ENCODE measurements around the gene RGS6.

Gene RGS6

DNA sequence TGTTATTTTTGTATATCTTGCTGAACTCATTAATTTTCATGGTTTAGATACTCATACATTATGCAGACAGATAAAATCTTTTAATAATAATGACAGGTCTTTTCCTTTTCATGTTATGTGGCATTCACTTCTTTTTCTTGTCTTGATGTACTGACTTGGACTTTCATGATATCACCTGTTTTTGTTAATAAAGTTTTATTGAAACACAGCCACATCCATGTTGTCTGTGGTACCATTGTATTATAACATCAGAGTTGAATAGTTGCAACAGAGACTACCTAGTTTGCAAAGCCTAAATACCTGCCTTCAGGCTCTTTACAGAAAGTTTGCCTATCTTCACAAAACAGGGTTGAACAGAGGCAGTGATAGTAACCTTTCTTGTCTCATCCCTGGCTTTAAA lies 85.1 kb downstream of the RGS6 start:
- no peak for FAIRE-seq

DNA sequence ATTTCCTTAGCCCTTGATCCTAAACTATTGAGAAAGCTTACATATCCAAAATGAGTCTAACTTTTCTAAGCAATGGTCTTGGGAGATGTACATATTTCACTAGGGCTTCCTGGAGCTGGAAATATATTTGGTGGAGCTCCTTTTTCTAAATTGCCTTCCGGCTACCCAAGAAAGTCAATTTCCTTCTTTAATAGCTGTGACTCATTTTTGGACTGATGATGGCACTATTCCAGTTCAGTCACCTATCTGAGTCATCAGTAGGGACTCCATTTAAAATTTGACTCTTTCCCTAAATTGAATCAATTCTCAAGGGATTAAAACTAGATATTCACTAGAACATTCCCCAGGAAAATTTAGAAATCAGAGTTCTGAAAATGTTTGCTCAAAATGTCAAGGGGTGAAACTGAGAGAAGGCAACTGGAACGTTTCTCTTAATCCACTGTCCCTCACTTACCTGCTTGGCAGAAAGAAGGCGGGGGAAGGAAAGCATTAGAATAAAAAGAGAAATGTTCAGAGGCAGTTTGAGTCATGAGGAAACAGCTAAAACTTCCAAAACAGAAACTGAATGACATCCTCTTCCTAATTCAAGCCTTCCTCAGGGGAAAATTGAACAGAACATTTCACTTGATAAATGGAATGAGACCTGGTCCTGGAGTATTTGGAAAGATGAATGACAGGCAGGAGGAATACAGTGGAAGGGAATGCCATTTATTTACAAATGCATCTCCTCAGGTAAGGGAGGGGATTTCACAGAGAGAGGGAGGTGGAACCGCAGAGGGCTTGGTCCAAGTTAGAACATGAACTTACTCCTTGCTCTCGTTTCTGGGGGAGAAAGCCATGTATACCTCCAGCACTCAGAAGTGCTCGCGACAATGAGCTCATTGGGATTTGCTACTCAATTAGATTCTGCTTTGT lies 91.2 kb downstream of the RGS6 start:
- FAIRE-seq, result no peak

DNA sequence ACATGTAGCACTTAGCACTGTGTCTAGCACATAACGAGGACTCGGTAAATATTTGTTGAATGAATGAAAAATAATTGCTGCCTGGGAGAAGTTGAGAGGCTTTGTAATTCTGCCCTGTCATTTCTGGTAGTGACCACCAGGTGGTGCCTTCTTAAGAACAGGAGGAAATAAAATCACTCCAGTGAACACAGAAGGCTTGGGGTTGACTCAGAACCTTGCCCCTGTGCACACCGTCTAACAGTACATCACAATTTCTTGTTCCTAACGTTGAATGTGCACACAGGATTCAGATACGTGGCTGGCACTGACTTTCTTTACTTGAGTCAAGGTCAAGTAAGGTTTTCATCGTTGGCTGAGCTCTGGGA lies 91.8 kb downstream of the RGS6 start:
- FAIRE-seq, result no peak

DNA sequence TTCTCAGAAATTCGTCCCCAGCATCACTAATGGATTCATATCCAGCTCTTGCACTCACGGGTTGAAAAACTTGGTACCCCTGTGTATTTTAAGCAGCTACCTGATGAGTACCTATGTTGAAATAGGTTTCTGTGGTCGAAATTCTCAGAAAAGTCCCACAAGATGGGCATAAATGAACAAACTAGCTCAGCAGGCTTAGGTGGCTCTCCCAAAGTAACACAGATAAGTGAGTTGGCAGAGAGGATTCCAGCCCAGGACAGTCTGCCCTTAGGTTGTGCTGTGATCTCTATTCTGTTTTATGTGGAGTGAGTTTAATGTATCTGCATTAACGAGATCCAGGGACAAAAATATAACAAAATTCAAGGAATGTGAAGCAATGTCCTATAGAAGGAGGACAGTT lies 92.3 kb downstream of the RGS6 start:
- no peak for FAIRE-seq

DNA sequence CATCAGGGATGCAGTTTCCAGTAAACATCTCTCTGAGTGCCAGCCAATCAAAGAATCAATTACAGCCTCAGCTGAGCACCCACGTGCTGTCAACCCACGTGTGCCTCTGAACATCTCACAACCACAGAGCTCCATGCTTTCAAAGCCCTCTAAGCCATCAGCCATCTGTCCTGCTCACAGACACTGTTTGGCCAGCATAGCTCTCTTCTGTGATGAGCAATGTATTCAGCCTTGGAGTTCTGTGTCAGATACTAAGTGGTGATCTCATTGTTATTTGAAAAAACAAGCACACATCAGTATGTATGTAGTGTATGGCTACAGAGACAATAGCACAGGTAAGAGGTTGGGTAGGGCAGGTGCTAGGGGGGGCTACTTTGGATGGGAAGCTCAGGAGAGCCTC lies 94.3 kb downstream of the RGS6 start:
- no peak for FAIRE-seq

DNA sequence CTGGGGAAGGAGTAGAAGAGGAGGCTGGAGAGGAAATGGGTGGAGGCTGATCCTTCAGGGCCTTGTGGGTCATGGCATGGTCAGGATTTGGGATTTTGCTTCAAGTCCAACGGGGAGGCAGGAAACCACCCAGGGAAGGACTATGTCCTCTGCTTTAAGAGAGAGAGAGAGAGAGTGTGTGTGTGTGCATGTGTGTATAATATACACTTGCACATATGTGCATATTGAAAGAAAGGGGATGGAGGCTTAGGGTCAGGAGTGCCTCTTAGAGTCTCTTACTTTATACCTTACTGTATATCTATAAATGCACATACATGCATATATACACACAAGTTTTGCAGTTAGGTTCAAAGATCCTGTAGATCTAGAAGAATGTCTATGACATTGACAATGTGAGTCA lies 94.8 kb downstream of the RGS6 start:
- no peak for FAIRE-seq

DNA sequence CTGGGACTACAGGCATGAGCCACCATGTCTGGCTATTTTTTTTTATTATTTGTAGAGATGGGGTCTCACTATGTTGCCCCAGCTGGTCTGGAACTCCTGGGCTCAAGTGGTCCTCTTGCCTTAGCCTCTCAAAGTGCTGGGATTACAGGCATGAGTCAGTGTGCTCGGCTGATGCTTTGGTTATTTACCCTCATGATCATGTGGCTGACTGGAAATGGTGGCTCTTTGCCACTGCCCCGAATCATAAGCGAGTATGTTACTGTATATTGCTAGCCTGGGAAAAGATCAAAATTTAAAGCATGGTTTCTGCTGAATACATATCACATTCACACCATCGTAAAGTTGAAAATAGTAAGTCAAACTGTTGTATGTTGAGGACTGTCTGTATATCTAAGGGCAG lies 101.1 kb downstream of the RGS6 start:
- FAIRE-seq, result no peak

DNA sequence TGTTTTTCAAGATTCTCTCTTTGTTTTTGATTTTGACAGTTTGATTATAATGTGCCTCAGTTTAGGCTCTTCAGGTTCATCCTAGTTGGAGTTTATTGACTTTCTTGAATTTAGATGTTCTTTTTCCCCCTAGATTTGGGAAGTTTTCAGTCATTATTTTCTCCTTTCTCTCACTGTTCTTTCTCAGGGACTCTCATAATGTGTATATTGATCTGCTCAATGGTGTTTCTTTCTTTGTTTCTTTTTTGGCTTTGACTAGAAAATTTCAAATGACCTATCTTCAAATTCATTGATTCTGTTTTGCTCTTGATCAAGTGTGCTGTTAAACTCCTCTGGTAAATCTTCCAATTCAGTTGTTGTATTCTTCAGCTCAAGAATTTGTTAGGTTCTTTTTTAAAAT lies 108.3 kb downstream of the RGS6 start:
- FAIRE-seq, result no peak

DNA sequence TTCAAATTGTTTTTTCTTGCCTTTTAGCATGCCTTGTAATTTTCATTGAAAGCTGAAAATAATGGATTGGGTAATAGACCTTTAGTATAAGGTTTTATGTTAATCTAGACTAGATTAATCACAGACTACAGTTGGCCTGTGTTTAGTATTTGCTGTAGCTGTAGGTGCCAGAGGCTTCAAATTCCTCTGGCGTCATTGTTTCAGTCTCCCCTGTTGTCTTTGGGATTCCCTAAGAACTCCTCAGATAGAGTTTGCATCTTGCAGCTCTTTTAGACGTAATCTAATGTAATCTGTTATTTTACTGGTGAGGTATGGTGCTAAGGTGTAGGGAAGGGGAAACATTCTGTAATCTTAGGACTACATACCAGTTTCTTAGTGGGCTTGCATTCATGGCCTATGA lies 113.0 kb downstream of the RGS6 start:
- no peak for FAIRE-seq

DNA sequence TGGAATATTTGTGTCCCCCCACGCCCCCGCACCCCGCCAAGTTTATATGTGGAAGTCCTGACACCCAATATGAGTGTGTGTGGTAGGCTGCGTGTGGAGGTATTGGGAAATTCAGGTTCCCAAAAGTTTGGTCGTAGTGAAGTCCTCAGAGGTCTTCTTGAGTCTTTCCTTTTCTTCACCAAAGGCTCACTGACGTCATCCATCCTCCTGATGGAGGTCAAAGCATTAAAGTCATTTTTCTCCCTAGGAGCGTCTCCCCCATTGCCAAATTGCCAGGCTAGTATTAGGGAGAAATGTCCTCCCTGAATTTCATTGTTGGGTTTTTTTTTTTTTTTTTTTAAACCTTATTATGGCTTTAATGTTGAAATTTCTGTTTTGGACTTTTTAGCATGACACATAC lies 113.7 kb downstream of the RGS6 start:
- no peak for FAIRE-seq

DNA sequence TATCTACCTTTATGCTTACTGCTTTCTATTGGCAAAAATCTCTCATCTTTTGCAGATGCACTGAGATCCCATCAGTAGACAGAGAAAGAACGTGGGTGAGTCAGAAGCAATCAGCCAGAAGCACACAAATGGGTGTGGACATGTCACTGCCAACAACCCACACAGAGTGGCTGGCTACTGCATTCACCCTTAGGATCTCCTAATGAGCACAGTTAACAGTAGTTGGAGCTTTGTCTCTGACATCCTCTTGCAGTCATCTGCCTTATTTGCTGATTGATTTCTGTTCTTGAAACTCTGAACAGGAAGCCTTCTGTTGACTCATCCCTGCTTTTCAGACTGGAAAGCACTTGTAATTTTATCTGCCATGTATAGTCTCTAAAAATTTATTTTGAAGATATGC lies 117.2 kb downstream of the RGS6 start:
- FAIRE-seq, result no peak

DNA sequence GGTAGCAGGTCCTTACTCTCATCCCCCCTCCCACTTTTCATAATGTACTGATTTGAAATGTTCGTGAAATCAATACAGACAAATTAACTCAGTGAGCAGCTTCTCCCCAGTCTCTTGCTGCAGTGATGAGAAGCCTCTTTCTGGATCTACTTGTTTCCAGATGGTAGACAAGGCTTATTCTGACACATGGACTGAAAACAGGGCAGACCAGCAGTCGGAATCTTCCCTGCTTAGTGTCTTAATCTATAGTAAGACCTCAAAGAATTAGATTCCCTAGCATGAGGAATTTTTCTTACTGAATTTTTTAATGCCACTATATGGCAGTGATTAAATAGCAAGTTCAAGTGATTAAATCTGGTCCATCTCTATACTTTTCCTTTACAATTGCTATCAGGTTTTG lies 120.1 kb downstream of the RGS6 start:
- FAIRE-seq, result no peak

DNA sequence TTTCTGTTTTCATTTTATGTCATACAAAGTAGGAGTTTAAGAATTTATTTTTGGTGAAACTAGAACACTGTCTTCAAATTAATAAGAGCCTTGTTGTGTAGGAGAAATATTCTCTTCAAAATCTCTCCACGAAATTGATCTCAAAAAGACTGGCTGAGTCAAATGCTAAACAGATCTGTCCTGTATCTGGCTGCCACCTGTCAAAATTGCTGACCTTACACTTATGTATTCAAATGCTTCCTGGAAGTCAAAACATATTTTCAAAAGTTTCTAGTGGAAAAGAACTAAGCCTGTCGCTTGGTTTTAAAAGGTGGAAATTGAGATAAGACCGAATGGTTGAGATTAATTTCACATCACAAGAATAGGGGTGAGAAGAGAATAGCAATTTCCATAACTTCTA lies 121.4 kb downstream of the RGS6 start:
- FAIRE-seq, result no peak

DNA sequence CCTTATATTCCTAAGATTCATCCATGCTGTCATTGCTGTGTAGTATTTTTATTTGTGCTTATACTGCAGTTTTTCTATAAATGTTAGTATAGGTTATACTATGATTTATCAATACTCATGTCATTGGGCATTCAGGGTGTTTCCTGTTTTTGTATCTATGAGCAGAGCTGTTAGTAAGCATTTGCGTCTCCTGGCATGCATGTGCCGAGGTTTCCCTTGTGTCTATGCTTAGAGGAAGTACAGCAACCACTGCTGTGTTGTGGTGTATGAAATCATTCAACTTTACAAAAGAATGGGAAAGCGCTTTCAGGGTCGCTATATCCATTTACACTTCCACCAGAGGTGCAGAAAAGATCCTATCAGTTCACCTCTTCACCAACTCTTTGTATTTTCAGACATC lies 122.7 kb downstream of the RGS6 start:
- FAIRE-seq, result no peak

DNA sequence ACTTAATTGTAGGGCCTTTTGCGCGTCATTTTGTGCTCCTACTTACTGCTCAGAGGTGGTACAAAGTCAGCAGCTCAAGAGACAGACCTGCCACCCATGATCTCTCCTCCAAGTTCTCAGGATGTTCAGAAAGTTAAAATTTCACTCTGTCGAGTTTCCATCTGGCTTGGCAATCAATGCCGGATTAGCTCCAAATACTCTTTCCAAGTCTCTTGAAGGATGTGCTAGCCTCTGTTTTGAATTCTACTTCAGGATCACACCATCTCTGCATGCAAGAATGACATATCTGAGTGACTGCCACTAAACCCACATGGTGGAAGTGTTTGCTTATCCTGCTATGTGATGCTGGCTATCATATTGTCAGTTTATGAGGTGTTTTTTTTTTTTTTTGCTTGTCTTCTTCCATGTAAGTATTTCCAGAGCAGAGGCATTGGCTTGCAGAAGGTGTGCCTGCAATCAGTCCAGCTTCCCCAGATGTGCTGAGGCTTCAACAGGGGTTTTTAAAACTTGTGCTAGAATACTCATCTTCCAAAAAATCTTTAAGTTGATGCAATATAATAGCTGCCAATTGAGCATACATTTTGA lies 125.6 kb downstream of the RGS6 start:
- FAIRE-seq, result no peak

DNA sequence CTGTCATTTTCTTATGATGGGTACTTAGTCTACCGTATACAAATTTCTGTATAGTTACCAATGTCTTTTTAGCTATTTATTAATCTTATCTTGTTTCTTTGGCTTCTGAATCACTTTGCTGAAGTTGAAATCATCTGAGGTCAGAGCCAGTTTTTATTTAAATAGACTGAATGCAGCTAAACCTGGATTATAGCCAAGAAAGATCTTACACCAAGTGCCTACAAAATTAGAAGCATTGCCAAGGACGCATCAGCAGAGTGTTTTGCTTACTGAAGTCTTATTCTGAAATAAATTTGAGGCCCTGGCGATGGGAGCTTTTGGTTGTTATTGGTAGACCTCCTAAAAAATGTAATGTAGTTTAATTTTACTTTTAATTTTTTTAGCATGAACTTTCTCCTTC lies 128.2 kb downstream of the RGS6 start:
- no peak for FAIRE-seq

DNA sequence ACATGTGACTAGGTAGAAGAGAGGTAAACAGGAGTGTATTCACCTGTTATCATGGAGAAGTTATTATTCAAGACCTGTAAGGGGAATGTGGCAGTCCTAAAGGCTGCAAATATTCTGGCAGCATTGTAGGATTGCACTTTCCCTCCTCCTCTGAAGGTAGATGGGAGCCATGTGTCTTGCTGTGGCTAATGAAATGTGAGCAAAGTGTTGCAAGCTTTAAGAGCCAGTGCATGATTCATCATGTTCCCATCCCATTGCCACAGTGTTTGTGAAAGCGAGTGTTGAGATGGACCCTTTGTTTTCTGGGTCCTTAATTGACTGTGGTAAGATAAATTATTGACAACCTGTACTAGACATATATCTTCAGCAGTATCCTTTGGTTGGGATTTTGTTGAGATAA lies 128.7 kb downstream of the RGS6 start:
- no peak for FAIRE-seq

DNA sequence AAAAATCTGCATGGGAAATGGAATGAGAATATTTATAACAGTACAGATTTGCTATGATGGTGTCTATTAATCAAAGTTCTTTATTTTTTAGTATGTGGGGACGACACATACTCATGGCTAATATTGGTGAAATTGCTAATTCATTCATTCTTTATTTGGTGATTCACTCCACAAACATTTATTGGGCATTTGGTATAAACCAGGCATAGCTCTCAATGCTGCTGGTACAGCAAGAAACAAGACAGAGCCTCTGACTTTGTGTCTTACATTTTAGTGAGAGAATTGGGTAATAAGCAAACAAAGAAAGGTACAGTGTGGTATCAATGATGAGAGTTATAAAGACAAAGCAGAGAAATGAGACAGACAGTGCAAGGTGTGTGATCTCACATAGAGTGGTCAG lies 129.5 kb downstream of the RGS6 start:
- no peak for FAIRE-seq

DNA sequence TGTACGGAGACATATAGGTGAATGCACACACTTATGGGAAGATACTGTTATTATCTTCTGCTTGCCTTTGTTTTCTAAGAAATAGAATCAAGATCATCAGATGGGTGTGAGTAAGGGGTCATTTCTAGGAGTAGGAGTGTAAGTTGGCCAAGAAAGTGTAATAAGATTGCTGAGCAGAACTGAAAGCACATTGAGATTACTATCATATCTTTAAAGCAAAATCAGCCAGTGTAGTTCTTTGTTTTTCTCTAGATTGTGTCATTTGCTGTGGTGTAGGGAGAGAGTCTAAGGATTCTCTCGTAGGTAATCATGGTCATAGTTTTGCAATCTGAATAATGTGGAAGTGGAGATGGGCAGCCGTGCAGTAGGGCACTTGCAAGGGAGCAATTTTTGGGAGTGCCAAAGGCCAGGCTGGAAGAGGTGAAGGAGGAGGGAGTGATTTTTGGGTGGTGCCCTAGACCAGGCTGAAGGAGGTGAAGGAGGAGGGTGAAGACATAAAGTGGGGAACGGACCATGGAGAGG lies 131.6 kb downstream of the RGS6 start:
- no peak for FAIRE-seq

DNA sequence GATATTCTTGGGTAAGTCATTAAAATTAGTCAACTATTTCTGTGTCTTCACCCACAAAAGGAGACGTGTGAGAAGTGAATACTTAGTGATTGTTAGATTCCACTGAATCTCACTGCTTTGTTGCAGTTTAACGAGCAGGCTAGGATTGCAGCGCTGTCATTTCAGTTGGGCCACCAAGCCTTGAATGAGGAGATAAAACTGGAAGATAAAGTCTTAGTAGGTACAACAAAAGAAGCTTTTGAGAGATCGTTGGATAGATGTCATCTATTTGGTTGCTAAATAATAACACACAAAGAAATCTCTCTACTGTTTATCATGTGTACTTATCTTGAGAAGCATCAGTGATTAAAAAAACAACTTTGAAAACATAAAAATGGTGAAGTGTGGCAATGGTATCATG lies 132.3 kb downstream of the RGS6 start:
- FAIRE-seq, result no peak

DNA sequence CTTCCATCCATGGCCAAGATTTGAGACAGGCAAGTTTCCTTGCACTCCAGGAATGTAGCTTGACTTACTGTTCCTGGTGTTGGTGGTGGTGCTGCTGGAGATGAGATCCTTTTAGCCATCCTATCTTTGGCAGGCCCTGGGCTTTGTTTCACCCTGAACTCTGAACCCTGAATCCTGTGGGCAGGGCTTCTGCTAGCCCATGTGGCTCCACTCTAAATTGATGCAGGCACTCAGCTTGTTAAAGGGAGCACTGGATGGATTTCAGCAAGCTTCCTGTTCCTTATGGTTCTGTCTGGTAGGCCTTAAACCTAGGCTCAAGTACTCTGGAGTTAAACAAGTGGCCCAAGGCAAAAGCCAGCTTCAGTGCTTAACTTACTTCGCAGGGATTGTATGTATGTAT lies 138.2 kb downstream of the RGS6 start:
- FAIRE-seq, result no peak

DNA sequence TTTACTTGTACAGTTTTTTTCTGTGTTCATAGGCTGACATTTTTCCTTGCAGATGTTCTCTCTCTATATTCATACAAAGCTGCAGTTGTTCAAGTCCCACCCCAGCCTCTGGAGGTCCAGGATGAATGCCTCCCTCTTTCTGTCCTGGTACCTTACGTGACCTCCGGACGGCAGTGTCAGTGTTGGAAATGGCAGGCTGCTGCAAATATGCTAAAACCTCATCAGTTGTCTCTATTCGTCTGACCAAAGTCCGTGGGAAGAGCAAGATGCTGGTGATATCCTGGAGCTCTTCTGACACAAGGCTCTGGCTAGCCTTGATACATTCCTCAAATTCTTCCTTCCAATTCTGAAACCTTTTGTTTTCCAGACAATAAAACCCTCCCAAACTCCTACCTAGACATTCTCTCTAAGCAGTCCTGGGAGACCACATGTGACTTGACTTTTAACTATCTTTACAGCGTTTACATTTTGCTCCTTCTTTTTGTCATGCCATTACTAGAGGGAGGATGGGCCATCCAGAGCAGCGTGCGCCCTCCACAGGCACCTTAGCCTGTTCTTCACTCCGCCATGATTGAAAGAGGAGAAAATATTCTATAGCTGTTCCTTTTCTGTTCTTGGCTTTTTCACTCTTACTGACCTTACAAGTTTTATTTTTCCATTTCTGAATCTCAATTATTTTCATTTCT lies 143.6 kb downstream of the RGS6 start:
- no peak for FAIRE-seq

DNA sequence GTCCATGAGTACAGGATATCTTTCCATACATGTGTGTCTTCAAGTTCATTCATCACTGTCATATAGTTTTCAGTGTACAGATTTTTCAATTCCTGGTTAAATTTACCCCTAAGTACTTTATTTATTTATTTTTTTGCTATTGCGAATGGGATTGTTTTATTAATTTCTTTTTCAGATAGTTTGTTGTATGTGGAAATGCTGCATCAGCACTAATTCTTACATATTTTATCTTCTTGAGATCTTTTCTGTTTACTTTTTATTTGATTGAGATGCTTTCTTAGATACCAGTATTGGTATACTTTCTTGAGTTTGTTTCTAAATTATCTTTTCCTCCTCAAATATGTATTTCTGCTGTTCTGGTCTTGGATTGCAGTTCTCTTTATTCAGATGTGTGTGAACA lies 148.9 kb downstream of the RGS6 start:
- FAIRE-seq, result no peak

DNA sequence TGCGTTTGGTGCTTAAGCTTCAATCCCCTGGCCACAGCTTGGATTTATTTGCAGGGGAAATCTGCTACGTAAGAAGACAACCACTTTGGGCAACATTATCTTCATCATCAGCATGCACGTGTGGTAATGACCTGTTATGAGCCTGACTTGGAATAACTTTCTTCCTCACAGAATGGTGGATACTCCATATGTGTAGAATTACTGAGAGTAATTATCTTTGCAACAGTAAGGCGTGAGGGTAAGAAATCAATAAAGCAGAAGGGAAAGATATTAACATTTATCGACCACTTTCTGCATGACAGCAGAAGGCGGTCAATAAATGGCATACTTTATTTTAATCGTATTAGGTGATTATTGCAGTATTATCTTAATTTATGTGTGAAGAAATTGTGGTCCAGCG lies 152.7 kb downstream of the RGS6 start:
- FAIRE-seq, result no peak

Data from TTC549 (cell line).